MM.1S (cell line): ENCODE measurements around the gene PGS1.

Source experiments
- DNase-seq: peaks from one replicate; pipeline ENCODE4 v3.0.0-alpha.2; 2015
- H2AFZ ChIP-seq: fragments of 300-600 bp; sonication (generic); 2 replicates; pipeline ENCODE4 v1.6.0; 2016; ENCODE audit warnings: antibody characterized with exemption, low read length
- H3F3A ChIP-seq: fragments of 300-600 bp; sonication (generic); 2 replicates; pipeline ENCODE4 v1.6.1; 2016; ENCODE audit warnings: mild to moderate bottlenecking, antibody characterized with exemption, low read length, moderate library complexity, mixed read lengths; ENCODE audit not compliant: insufficient read depth
- H3K27ac ChIP-seq: fragments of 300-600 bp; sonication (generic); 2 replicates; pipeline ENCODE4 v1.5.1; 2016; ENCODE audit warnings: mild to moderate bottlenecking, low read length
- H3K27me3 ChIP-seq: fragments of 300-600 bp; sonication (generic); replicated peaks from 2 replicates; pipeline ENCODE4 v1.6.0; 2016; ENCODE audit warnings: low read length; ENCODE audit not compliant: insufficient read depth
- H3K36me3 ChIP-seq: fragments of 300-600 bp; sonication (generic); replicated peaks from 2 replicates; pipeline ENCODE4 v1.6.1; 2016; ENCODE audit warnings: mild to moderate bottlenecking, low read length, mixed read lengths; ENCODE audit not compliant: insufficient read depth
- H3K4me1 ChIP-seq: fragments of 300-600 bp; sonication (generic); 2 replicates; pipeline ENCODE4 v1.6.1; 2016; ENCODE audit warnings: low read length, mixed read lengths
- H3K4me2 ChIP-seq: fragments of 300-600 bp; sonication (generic); 2 replicates; pipeline ENCODE4 v1.6.0; 2016; ENCODE audit warnings: low read depth, low read length
- H3K4me3 ChIP-seq: fragments of 300-600 bp; sonication (generic); 2 replicates; pipeline ENCODE4 v1.5.1; 2016; ENCODE audit warnings: low read length, mixed read lengths
- H3K79me2 ChIP-seq: fragments of 300-600 bp; sonication (generic); 2 replicates; pipeline ENCODE4 v1.6.1; 2016; ENCODE audit warnings: mixed run types, low read length, mixed read lengths
- H3K9ac ChIP-seq: fragments of 300-600 bp; sonication (generic); 2 replicates; pipeline ENCODE4 v1.6.1; 2016; ENCODE audit warnings: low read length, mixed read lengths
- H3K9me2 ChIP-seq: fragments of 300-600 bp; sonication (generic); replicated peaks from 2 replicates; pipeline ENCODE4 v1.6.1; 2016; ENCODE audit warnings: mild to moderate bottlenecking, low read length, mixed read lengths; ENCODE audit not compliant: insufficient read depth
- H3K9me3 ChIP-seq: fragments of 300-600 bp; sonication (generic); replicated peaks from 2 replicates; pipeline ENCODE4 v1.6.1; 2016; ENCODE audit warnings: mild to moderate bottlenecking, low read length, mixed read lengths; ENCODE audit not compliant: insufficient read depth
- H4K20me1 ChIP-seq: fragments of 300-600 bp; sonication (generic); 2 replicates; pipeline ENCODE4 v1.6.1; 2016; ENCODE audit warnings: mild to moderate bottlenecking, low read length, moderate library complexity, mixed read lengths; ENCODE audit not compliant: insufficient read depth
- EZH2 ChIP-seq: fragments of 300-600 bp; sonication (generic); optimal IDR thresholded peaks from 2 replicates; pipeline ENCODE3; 2017; ENCODE audit warnings: low read depth, mild to moderate bottlenecking, antibody characterized with exemption, low read length, mixed read lengths
- EZH2phosphoT487 ChIP-seq: fragments of 300-600 bp; sonication (generic); IDR thresholded peaks from 2 replicates; pipeline ENCODE4 v1.6.1; 2018; ENCODE audit warnings: antibody characterized with exemption, low read length
- TF ChIP-seq, protein P1 (sequence below): fragments of 300-600 bp; sonication (generic); IDR thresholded peaks from 2 replicates; pipeline ENCODE4 v1.5.1; 2016; ENCODE audit warnings: antibody characterized with exemption, low read length, mixed read lengths

Gene PGS1

DNA sequence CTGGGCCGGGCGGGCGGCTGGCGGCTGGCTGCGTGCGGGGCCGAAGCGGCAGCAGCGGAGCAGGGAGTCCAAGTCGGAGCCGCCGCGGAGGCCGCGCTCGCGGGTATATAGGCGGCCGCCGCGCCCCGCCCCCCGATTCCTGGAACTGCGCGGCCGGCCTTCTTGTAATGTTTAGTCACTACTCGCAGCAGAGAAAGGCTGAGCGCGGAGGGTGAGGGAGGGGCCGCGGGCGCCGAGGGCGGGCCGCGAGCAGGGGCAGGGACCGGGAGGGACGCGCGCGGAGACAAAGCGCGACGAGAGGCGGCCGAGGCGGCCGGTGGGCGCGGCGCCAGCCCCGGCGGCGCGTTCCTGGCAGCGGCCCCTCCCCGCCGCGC, 18.5 kb upstream of the PGS1 start, which contains the start of gene SOCS3:
Gene SOCS3, minus strand, starts transcription at position 81 of the 374 bp plus-strand sequence. CDS start 982 bp downstream, outside the sequence.
- TF ChIP-seq, protein P1, sequence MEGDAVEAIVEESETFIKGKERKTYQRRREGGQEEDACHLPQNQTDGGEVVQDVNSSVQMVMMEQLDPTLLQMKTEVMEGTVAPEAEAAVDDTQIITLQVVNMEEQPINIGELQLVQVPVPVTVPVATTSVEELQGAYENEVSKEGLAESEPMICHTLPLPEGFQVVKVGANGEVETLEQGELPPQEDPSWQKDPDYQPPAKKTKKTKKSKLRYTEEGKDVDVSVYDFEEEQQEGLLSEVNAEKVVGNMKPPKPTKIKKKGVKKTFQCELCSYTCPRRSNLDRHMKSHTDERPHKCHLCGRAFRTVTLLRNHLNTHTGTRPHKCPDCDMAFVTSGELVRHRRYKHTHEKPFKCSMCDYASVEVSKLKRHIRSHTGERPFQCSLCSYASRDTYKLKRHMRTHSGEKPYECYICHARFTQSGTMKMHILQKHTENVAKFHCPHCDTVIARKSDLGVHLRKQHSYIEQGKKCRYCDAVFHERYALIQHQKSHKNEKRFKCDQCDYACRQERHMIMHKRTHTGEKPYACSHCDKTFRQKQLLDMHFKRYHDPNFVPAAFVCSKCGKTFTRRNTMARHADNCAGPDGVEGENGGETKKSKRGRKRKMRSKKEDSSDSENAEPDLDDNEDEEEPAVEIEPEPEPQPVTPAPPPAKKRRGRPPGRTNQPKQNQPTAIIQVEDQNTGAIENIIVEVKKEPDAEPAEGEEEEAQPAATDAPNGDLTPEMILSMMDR, result no peak
- no peak for TF ChIP-seq EZH2
- no peak for TF ChIP-seq EZH2phosphoT487
- peak; percentile 84 for DNase-seq
- Histone ChIP-seq H3K79me2 (no peaks in the 10 kb centered on the region), H2AFZ (peak within 1 kb of the TSS; percentile 87), H3K27ac (peak within 1 kb of the TSS; percentile 13; the same call in 1 of the 2 replicates), H3K36me3 (no peaks in the 10 kb centered on the region), H3K4me1 (peaks cover 19% of the 10 kb centered on the region), H3K4me3 (peak within 1 kb of the TSS; percentile 59), H3K9me3 (no peaks in the 10 kb centered on the region), H3K4me2 (peak within 1 kb of the TSS; percentile 99), H3K9me2 (no peaks in the 10 kb centered on the region), H3F3A (peaks cover 30% of the 10 kb centered on the region), H3K9ac (peak within 1 kb of the TSS; percentile 44; the same call in 1 of the 2 replicates), H3K27me3 (peaks cover 63% of the 10 kb centered on the region), H4K20me1 (no peaks in the 10 kb centered on the region)

DNA sequence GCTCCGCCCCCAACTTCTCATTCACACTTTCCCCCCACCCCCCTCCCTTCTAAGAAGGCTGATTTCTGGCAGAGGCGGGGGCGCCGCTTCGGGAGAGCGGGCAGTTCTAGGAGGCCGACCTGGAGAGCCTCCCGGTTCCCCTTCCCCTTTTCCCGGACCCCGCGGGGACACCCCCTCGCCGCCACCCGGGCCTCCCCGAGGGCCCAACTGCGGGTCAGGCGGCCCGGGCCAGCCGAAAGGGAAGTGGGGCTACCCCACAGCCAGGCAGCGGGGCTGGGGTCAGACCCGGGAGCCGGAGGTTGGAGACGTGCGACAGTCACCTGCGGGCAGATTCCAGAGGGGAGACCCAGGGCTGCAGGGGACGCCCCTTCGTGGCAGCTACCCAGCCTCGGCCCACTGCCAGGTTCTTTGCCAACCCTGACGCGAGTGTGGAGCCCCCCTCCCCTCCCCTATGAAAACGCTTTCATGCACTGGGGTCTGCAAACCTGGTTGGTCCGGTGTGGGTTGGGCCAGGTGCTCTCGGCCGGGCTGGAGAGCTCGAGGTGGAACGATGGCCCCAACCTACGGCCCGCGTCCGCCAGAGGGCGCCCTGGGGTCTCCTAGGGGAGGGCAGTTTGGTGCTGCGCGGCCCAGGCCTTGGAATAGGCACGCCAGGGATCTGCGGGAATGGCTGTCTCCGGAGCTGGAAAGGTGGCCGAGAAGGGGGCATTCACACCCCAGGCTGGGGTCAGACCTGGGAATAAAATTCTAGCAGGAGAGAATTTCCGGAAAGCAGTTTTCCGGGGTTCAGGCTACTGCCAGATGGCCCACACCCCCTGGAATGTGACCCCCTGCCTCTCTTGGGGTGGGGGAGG, 17.9 kb upstream of the PGS1 start:
- Histone ChIP-seq H3K27ac (peak overlapping the region; percentile 13; the same call in 1 of the 2 replicates), H2AFZ (peak overlapping the region; percentile 87), H3K9ac (peak overlapping the region; percentile 44; the same call in 1 of the 2 replicates), H3F3A (peaks cover 27% of the 10 kb centered on the region), H3K27me3 (peaks cover 69% of the 10 kb centered on the region), H3K79me2 (no peaks in the 10 kb centered on the region), H4K20me1 (no peaks in the 10 kb centered on the region), H3K4me2 (peak overlapping the region; percentile 99), H3K36me3 (no peaks in the 10 kb centered on the region), H3K4me3 (peak overlapping the region; percentile 59), H3K4me1 (peaks cover 13% of the 10 kb centered on the region), H3K9me3 (no peaks in the 10 kb centered on the region), H3K9me2 (no peaks in the 10 kb centered on the region)
- peak; percentile 85 for DNase-seq
- no peak for TF ChIP-seq EZH2
- TF ChIP-seq, protein P1, result peak; percentile 93
- TF ChIP-seq EZH2phosphoT487, result no peak

DNA sequence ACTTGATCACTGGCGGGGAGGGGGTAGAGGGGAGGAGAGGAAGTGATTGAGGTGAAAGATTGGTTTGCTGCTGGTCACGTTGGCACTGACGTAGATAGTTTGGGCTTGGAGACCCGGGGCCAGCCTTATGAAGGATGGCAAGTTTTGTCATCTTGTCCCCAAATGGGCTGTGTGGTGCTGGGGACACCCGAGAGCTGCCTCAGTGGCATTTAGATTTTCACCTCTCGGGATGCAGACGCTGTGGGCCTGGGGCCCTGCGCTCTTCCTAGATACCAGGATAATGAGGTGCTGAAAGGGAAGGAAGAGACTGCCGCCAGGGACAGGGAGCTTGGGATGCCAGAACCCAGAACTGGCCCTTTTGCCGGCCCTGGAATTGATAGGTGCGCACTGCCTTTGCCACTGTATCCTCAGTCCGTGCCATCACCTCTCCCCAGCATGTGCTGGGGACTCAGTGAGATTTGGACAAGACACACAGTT, 17.2 kb upstream of the PGS1 start:
- H3K27me3 ChIP-seq, result peaks cover 76% of the 10 kb centered on the region
- no peaks in the 10 kb centered on the region for H3K9me2 ChIP-seq
- H3K9ac ChIP-seq, result no peak overlapping the region
- no peak for DNase-seq
- H3K27ac ChIP-seq, result no peak overlapping the region
- no peak for TF ChIP-seq EZH2
- no peak for TF ChIP-seq EZH2phosphoT487
- TF ChIP-seq, protein P1, result no peak
- H3K79me2 ChIP-seq, result no peaks in the 10 kb centered on the region
- H3K4me1 ChIP-seq, result peaks cover 7% of the 10 kb centered on the region
- H3K36me3 ChIP-seq, result no peaks in the 10 kb centered on the region
- no peak overlapping the region for H3K4me2 ChIP-seq
- H3F3A ChIP-seq, result peaks cover 20% of the 10 kb centered on the region
- no peaks in the 10 kb centered on the region for H3K9me3 ChIP-seq
- no peak overlapping the region for H2AFZ ChIP-seq
- H3K4me3 ChIP-seq, result no peak overlapping the region
- H4K20me1 ChIP-seq, result no peaks in the 10 kb centered on the region
